Gastrocnemius medialis (tissue), 4 donors: Measurements from ENCODE around the gene C22orf23. TPM values are rescaled to one million over a fixed set of nuclear protein-coding genes. Genes with fewer than 3 reads are reported as not detected.

ENCODE experiments used
- ATAC-seq, 2 donors: fragments of 150-250 bp; one replicate each; pipeline ENCODE4 v1.9.1; 2016
- DNase-seq, 2 donors: peaks; one replicate each; pipeline ENCODE4 v3.0.0-alpha.2; 2019
- H3K27ac ChIP-seq, 4 donors: fragments of 200-600 bp; sonication (generic); 1 replicate in 1 of 4; 2 replicates in 3 of 4; pipeline ENCODE4 v1.5.1; 2016 to 2018; ENCODE audit warnings: mild to moderate bottlenecking in 2 of 4, moderate library complexity in 1 of 4
- H3K27me3 ChIP-seq, 3 donors: fragments of 200-600 bp; sonication (generic) in 2 of 3; 1 replicate in 1 of 3; 2 replicates in 2 of 3; pipeline versions ENCODE4 v1.5.1 to v1.6.0; 2016 to 2019; ENCODE audit warnings: mild to moderate bottlenecking in 1 of 3, moderate library complexity in 1 of 3
- H3K36me3 ChIP-seq, 2 donors: fragments of 200-600 bp; sonication (generic) in 1 of 2; one replicate each; pipeline ENCODE4 v1.5.1; 2017 to 2018
- H3K4me1 ChIP-seq, 2 donors: fragments of 200-600 bp; sonication (generic) in 1 of 2; one replicate each; pipeline ENCODE4 v1.5.1; 2016 to 2017; ENCODE audit warnings: mild to moderate bottlenecking in 2 of 2
- H3K4me3 ChIP-seq, 4 donors: fragments of 200-600 bp; sonication (generic) in 3 of 4; 1 replicate in 1 of 4; 2 replicates in 3 of 4; pipeline ENCODE4 v1.5.1; 2016 to 2019; ENCODE audit warnings: mild to moderate bottlenecking in 2 of 4
- H3K9me3 ChIP-seq, 3 donors: fragments of 200-600 bp; sonication (generic) in 2 of 3; 1 replicate in 1 of 3; 2 replicates in 2 of 3; pipeline ENCODE4 v1.5.1; 2016 to 2019
- POLR2A ChIP-seq, 2 donors: fragments of 450-650 bp; IDR thresholded peaks; one replicate each; pipeline ENCODE4 v1.6.1; 2017; ENCODE audit warnings: antibody characterized with exemption in 2 of 2, mild to moderate bottlenecking in 2 of 2, moderate library complexity in 2 of 2
- in situ Hi-C, 4 donors: fragments of 200-750 bp; cut with MboI; loops; one replicate each; pipeline versions ENCODE4 v1.15.0 to v1.8.0; 2017; ENCODE audit warnings: low sequenced_read_pairs in 4 of 4
- intact Hi-C: fragments of 100-400 bp; cut with DNase I; formaldehyde crosslinking; loops from one replicate; pipeline ENCODE4 v1.15.1; 2023; ENCODE audit warnings: low total_unique reads
- total RNA-seq, 4 donors: library from RNA; depleted of rRNA; stranded (reverse); fragments of >200 nt; gene quantifications; one replicate each; pipeline versions ENCODE4 v1.1.0 to v1.2.3, GENCODE V29; 2016
- TF ChIP-seq, protein P1 (sequence below), 5 experiments: fragments of 450-650 bp in 3 of 5; fragments of 200-600 bp in 2 of 5; sonication (generic) in 2 of 5; IDR thresholded peaks in 4 of 5; conservative IDR thresholded peaks in 1 of 5; 1 replicate in 4 of 5; 2 replicates in 1 of 5; pipeline ENCODE4 v1.5.1; 2016 to 2019; ENCODE audit warnings: antibody characterized with exemption in 5 of 5, mild to moderate bottlenecking in 3 of 5, moderate library complexity in 3 of 5

Gene C22orf23
- total RNA-seq, 4 donors from 2014 or later, result 0.20 to 1.1 (median 0.35) TPM; not detected in 1

GRCh38 chr22:37932401-37932800 lies 21.0 kb downstream of the C22orf23 start:
- peaks cover 11 to 12% of the 10 kb centered on the region in 2 donors for H3K4me1 ChIP-seq
- H3K27me3 ChIP-seq, result no peaks in the 10 kb centered on the region
- intact Hi-C loops, result loop anchor here (5.0 kb wide), 1 partner anchor 45 kb away; no protein-coding TSS in a partner anchor
- no peak overlapping the region for H3K27ac ChIP-seq
- DNase-seq (no peak), ATAC-seq (no peak)
- peaks cover 0 to 24% of the 10 kb centered on the region in 2 donors for H3K36me3 ChIP-seq
- in situ Hi-C loops, result no loop called here
- no peak overlapping the region for H3K4me3 ChIP-seq
- H3K9me3 ChIP-seq, result no peaks in the 10 kb centered on the region
- TF ChIP-seq, protein P1, sequence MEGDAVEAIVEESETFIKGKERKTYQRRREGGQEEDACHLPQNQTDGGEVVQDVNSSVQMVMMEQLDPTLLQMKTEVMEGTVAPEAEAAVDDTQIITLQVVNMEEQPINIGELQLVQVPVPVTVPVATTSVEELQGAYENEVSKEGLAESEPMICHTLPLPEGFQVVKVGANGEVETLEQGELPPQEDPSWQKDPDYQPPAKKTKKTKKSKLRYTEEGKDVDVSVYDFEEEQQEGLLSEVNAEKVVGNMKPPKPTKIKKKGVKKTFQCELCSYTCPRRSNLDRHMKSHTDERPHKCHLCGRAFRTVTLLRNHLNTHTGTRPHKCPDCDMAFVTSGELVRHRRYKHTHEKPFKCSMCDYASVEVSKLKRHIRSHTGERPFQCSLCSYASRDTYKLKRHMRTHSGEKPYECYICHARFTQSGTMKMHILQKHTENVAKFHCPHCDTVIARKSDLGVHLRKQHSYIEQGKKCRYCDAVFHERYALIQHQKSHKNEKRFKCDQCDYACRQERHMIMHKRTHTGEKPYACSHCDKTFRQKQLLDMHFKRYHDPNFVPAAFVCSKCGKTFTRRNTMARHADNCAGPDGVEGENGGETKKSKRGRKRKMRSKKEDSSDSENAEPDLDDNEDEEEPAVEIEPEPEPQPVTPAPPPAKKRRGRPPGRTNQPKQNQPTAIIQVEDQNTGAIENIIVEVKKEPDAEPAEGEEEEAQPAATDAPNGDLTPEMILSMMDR (IDR thresholded peaks at IDR 0.05 in 4 of 5, conservative IDR thresholded peaks at IDR 0.05 in 1 of 5), result no peak
- no peak for TF ChIP-seq POLR2A (IDR thresholded peaks at IDR 0.05)

- intact Hi-C loops, result loop anchor here (5.0 kb wide), 1 partner anchor 45 kb away; no protein-coding TSS in a partner anchor
- DNase-seq (no peak), ATAC-seq (no peak)
- TF ChIP-seq POLR2A (IDR thresholded peaks at IDR 0.05), result no peak
- TF ChIP-seq, protein P1 (IDR thresholded peaks at IDR 0.05 in 4 of 5, conservative IDR thresholded peaks at IDR 0.05 in 1 of 5), result no peak
- Histone ChIP-seq H3K4me3 (no peak overlapping the region), H3K27me3 (no peaks in the 10 kb centered on the region), H3K27ac (no peak overlapping the region), H3K4me1 (peaks cover 11 to 12% of the 10 kb centered on the region in 2 donors), H3K9me3 (no peaks in the 10 kb centered on the region), H3K36me3 (peaks cover 0 to 24% of the 10 kb centered on the region in 2 donors)
- in situ Hi-C loops, result no loop called here
These were observed 21.5 kb downstream of the C22orf23 start for GRCh38 chr22:37931893-37932389.

GRCh38 chr22:37930952-37931440 lies 22.4 kb downstream of the C22orf23 start:
- no peak for ATAC-seq
- no peak for TF ChIP-seq POLR2A (IDR thresholded peaks at IDR 0.05)
- TF ChIP-seq, protein P1 (IDR thresholded peaks at IDR 0.05 in 4 of 5, conservative IDR thresholded peaks at IDR 0.05 in 1 of 5), result no peak
- Histone ChIP-seq H3K9me3 (no peaks in the 10 kb centered on the region), H3K4me1 (peaks cover 11 to 12% of the 10 kb centered on the region in 2 donors), H3K27me3 (no peaks in the 10 kb centered on the region), H3K27ac (no peak overlapping the region), H3K4me3 (no peak overlapping the region), H3K36me3 (peaks cover 0 to 32% of the 10 kb centered on the region in 2 donors)
- no peak for DNase-seq
- in situ Hi-C loops, result no loop called here
- intact Hi-C loops, result loop anchor here (5.0 kb wide), 1 partner anchor 44 kb away; no protein-coding TSS in a partner anchor

- DNase-seq, result no peak
- intact Hi-C loops (loop anchor here (5.0 kb wide), 1 partner anchor 43 kb away; no protein-coding TSS in a partner anchor), in situ Hi-C loops (no loop called here)
- H3K4me1 ChIP-seq, result peaks cover 11 to 12% of the 10 kb centered on the region in 2 donors
- H3K27ac ChIP-seq, result no peak overlapping the region
- H3K4me3 ChIP-seq, result no peak overlapping the region
- no peak for TF ChIP-seq POLR2A (IDR thresholded peaks at IDR 0.05)
- TF ChIP-seq, protein P1 (IDR thresholded peaks at IDR 0.05 in 4 of 5, conservative IDR thresholded peaks at IDR 0.05 in 1 of 5), result peak in 2 of 5 experiments; percentile 22 to 29
- H3K27me3 ChIP-seq, result no peaks in the 10 kb centered on the region
- no peak for ATAC-seq
- H3K36me3 ChIP-seq, result peaks cover 0 to 38% of the 10 kb centered on the region in 2 donors
- H3K9me3 ChIP-seq, result no peaks in the 10 kb centered on the region
These were observed 23.0 kb downstream of the C22orf23 start for GRCh38 chr22:37930270-37930951.
